HEK293 (cell line): ENCODE measurements around the gene TYW5.

Source experiments
- CTCF ChIA-PET: fragments of 350-600 bp; formaldehyde crosslinking; extraction: SDS; loops from one replicate; lab custom pipeline; 2021; ENCODE audit warnings: antibody characterized with exemption; lab: Yijun Ruan, JAX
- POLR2A ChIA-PET: fragments of 300-600 bp; formaldehyde crosslinking; extraction: SDS; loops from one replicate; lab custom pipeline; 2020; ENCODE audit warnings: antibody characterized with exemption, inconsistent platforms; lab: Yijun Ruan, JAX
- H3K27ac ChIP-seq: fragments of 200-500 bp; sonication (Bioruptor generic); 2 replicates; pipeline ENCODE4 v1.5.1; 2014; ENCODE audit warnings: low read depth, low read length, control low read depth, inconsistent platforms; ENCODE audit errors: extremely low read depth
- H3K36me3 ChIP-seq, 2 experiments: fragments of 200-500 bp in 1 of 2; sonication (Bioruptor generic) in 1 of 2; 1 replicate in 1 of 2; 2 replicates in 1 of 2; pipeline ENCODE4 v1.5.1; 2014 to 2017; ENCODE audit warnings: inconsistent platforms in 2 of 2, low read length in 2 of 2; ENCODE audit not compliant: control insufficient read depth in 2 of 2, insufficient read depth in 1 of 2
- H3K4me1 ChIP-seq: fragments of 200-500 bp; sonication (Bioruptor generic); 2 replicates; pipeline ENCODE4 v1.5.1; 2014; ENCODE audit warnings: mild to moderate bottlenecking, low read length, inconsistent platforms; ENCODE audit not compliant: control insufficient read depth, insufficient read depth
- H3K4me3 ChIP-seq: 2 replicates; pipeline ENCODE4 v1.5.1; 2011; ENCODE audit warnings: low read depth, mild to moderate bottlenecking, control low read depth, low read length, moderate library complexity
- H3K9me3 ChIP-seq: fragments of 200-500 bp; sonication (Bioruptor generic); 2 replicates; pipeline ENCODE4 v1.5.1; 2014; ENCODE audit warnings: low read depth, low read length, inconsistent platforms; ENCODE audit not compliant: control insufficient read depth, insufficient read depth
- BCL11B ChIP-seq: fragments of 450-650 bp; formaldehyde crosslinking; IDR thresholded peaks from 2 replicates; pipeline ENCODE4 v1.5.1; 2016; ENCODE audit warnings: low read depth, missing biosample characterization, missing genetic modification characterization
- FEZF1 ChIP-seq: fragments of 450-650 bp; formaldehyde crosslinking; IDR thresholded peaks from 2 replicates; pipeline ENCODE4 v1.5.1; 2016; ENCODE audit warnings: missing biosample characterization, missing genetic modification characterization
- KLF1 ChIP-seq: fragments of 450-650 bp; formaldehyde crosslinking; IDR thresholded peaks from 2 replicates; pipeline ENCODE4 v1.5.1; 2016; ENCODE audit warnings: missing biosample characterization, missing genetic modification characterization
- KLF8 ChIP-seq: fragments of 450-650 bp; formaldehyde crosslinking; IDR thresholded peaks from 2 replicates; pipeline ENCODE4 v1.5.1; 2016; ENCODE audit warnings: missing biosample characterization, missing genetic modification characterization
- MZF1 ChIP-seq: fragments of 450-650 bp; formaldehyde crosslinking; IDR thresholded peaks from 2 replicates; pipeline ENCODE4 v1.5.1; 2017; ENCODE audit warnings: missing biosample characterization, missing genetic modification characterization, borderline replicate concordance
- PRDM6 ChIP-seq: fragments of 450-650 bp; formaldehyde crosslinking; IDR thresholded peaks from 2 replicates; pipeline ENCODE4 v1.5.1; 2017; ENCODE audit warnings: missing biosample characterization, missing genetic modification characterization
- ZBTB17 ChIP-seq: fragments of 450-650 bp; formaldehyde crosslinking; IDR thresholded peaks from 2 replicates; pipeline ENCODE4 v1.5.1; 2016; ENCODE audit warnings: missing biosample characterization, missing genetic modification characterization
- ZBTB20 ChIP-seq: fragments of 450-650 bp; formaldehyde crosslinking; IDR thresholded peaks from 2 replicates; pipeline ENCODE4 v1.5.1; 2016; ENCODE audit warnings: missing biosample characterization, missing genetic modification characterization
- ZBTB44 ChIP-seq: fragments of 450-650 bp; IDR thresholded peaks from 2 replicates; pipeline ENCODE4 v1.5.1; 2018; ENCODE audit warnings: missing biosample characterization, mild to moderate bottlenecking, missing genetic modification characterization
- ZFHX2 ChIP-seq: fragments of 450-650 bp; formaldehyde crosslinking; conservative IDR thresholded peaks from 2 replicates; pipeline ENCODE4 v1.5.1; 2016; ENCODE audit warnings: missing biosample characterization, missing genetic modification characterization
- ZNF169 ChIP-seq: fragments of 450-650 bp; formaldehyde crosslinking; IDR thresholded peaks from 2 replicates; pipeline ENCODE4 v1.5.1; 2016; ENCODE audit warnings: missing biosample characterization, missing genetic modification characterization
- ZNF335 ChIP-seq: fragments of 450-650 bp; formaldehyde crosslinking; conservative IDR thresholded peaks from 2 replicates; pipeline ENCODE4 v1.5.1; 2016; ENCODE audit warnings: missing biosample characterization, missing genetic modification characterization
- ZNF423 ChIP-seq: fragments of 450-650 bp; formaldehyde crosslinking; IDR thresholded peaks from 2 replicates; pipeline ENCODE4 v1.5.1; 2016; ENCODE audit warnings: missing biosample characterization, missing genetic modification characterization
- ZNF513 ChIP-seq: fragments of 450-650 bp; IDR thresholded peaks from 2 replicates; pipeline ENCODE4 v1.5.1; 2018; ENCODE audit warnings: missing biosample characterization, missing genetic modification characterization
- ZNF514 ChIP-seq: fragments of 450-650 bp; formaldehyde crosslinking; IDR thresholded peaks from 2 replicates; pipeline ENCODE4 v1.5.1; 2016; ENCODE audit warnings: missing biosample characterization, missing genetic modification characterization
- ZNF521 ChIP-seq: fragments of 450-650 bp; formaldehyde crosslinking; IDR thresholded peaks from 2 replicates; pipeline ENCODE4 v1.5.1; 2017; ENCODE audit warnings: missing biosample characterization, mild to moderate bottlenecking, missing genetic modification characterization
- ZNF558 ChIP-seq: fragments of 450-650 bp; formaldehyde crosslinking; IDR thresholded peaks from 2 replicates; pipeline ENCODE4 v1.5.1; 2016; ENCODE audit warnings: missing biosample characterization, missing genetic modification characterization
- ZNF654 ChIP-seq: fragments of 450-650 bp; formaldehyde crosslinking; IDR thresholded peaks from 2 replicates; pipeline ENCODE4 v1.5.1; 2016; ENCODE audit warnings: low read depth, missing biosample characterization, missing genetic modification characterization
- ZNF664 ChIP-seq: fragments of 450-650 bp; formaldehyde crosslinking; IDR thresholded peaks from 2 replicates; pipeline ENCODE4 v1.5.1; 2016; ENCODE audit warnings: missing biosample characterization, missing genetic modification characterization
- ZNF677 ChIP-seq: fragments of 450-650 bp; IDR thresholded peaks from 2 replicates; pipeline ENCODE4 v1.5.0; 2018; ENCODE audit warnings: missing biosample characterization, mild to moderate bottlenecking, missing genetic modification characterization, moderate library complexity
- ZNF792 ChIP-seq: fragments of 450-650 bp; formaldehyde crosslinking; IDR thresholded peaks from 2 replicates; pipeline ENCODE4 v1.5.1; 2016; ENCODE audit warnings: missing biosample characterization, missing genetic modification characterization

Gene TYW5

GRCh38 chr2:199988151-199988550 is 32.9 kb upstream of the TYW5 start:
- CTCF ChIA-PET: interaction anchor here (1.0 kb wide), 1 partner anchor 492 kb away, joined by 3 read pairs; no protein-coding TSS in a partner anchor
- H3K27ac ChIP-seq: no peak overlapping the region
- H3K36me3 ChIP-seq: no peaks in the 10 kb centered on the region
- H3K4me3 ChIP-seq: no peak overlapping the region
- TF ChIP-seq KLF1 (no peak), ZNF335 (tag by site-specific recombination) (0 out of 2 replicates have a peak, but pooled peaks have one; percentile 25), ZBTB20 (tag by site-specific recombination) (peak; percentile 49; the same call in 1 of the 2 replicates)
- no peaks in the 10 kb centered on the region for H3K9me3 ChIP-seq
- POLR2A ChIA-PET: no interaction called here
- H3K4me1 ChIP-seq: peaks cover 5% of the 10 kb centered on the region; the same call in 1 of the 2 replicates

- H3K4me1 ChIP-seq: peaks cover 5% of the 10 kb centered on the region; the same call in 1 of the 2 replicates
- ChIA-PET CTCF (interaction anchor here (0.7 to 1.0 kb wide), 2 partner anchors 20 to 493 kb away, joined by 3 read pairs; no protein-coding TSS in a partner anchor), POLR2A (interaction anchor here (0.6 kb wide), 1 partner anchor 927 kb away, joined by 6 read pairs; no protein-coding TSS in a partner anchor)
- no peak overlapping the region for H3K27ac ChIP-seq
- TF ChIP-seq ZNF513: no peak
- no peak for TF ChIP-seq ZNF514 (tag by site-specific recombination)
- peak; percentile 63 for TF ChIP-seq FEZF1
- no peak for TF ChIP-seq ZNF558
- TF ChIP-seq ZBTB17 (tag by site-specific recombination): no peak
- no peak for TF ChIP-seq ZNF677 (tag by site-specific recombination)
- TF ChIP-seq ZNF169 (tag by site-specific recombination): no peak
- no peak for TF ChIP-seq BCL11B
- no peak for TF ChIP-seq KLF8
- TF ChIP-seq ZBTB44 (tag by site-specific recombination): 0 out of 2 replicates have a peak, but pooled peaks have one; percentile 3
- no peak for TF ChIP-seq ZFHX2 (tag by site-specific recombination)
- TF ChIP-seq PRDM6 (tag by site-specific recombination): peak; percentile 83
- TF ChIP-seq ZNF654 (tag by site-specific recombination): no peak
- no peak for TF ChIP-seq ZNF521 (tag by site-specific recombination)
- 0 out of 2 replicates have a peak, but pooled peaks have one; percentile 16 for TF ChIP-seq ZNF664
- TF ChIP-seq ZNF423 (tag by site-specific recombination): no peak
- TF ChIP-seq MZF1 (tag by site-specific recombination): peak; percentile 88
- TF ChIP-seq ZNF792 (tag by site-specific recombination): no peak
- no peaks in the 10 kb centered on the region for H3K36me3 ChIP-seq
- H3K4me3 ChIP-seq: no peak overlapping the region
- H3K9me3 ChIP-seq: no peaks in the 10 kb centered on the region
These were observed 32.3 kb upstream of the TYW5 start for GRCh38 chr2:199987586-199987985.
